HG03064 (cell line): ENCODE measurements around the gene RPS6KA2.
"Not testable (repeated sequence)": the region's sequence is repeated elsewhere in the genome, so short reads cannot be mapped to it uniquely, and the experiment has no call there.

ENCODE experiments used
- ATAC-seq: cut with Tn5 transposase; IDR thresholded peaks from one replicate; pipeline ENCODE4 v1.9.1; 2021; ENCODE audit warnings: low read depth; ENCODE audit not compliant: unreplicated experiment

RPS6KA2 gene

GRCh38 chr6:166596776-166597507 lies 30.1 kb downstream of the RPS6KA2 start:
- no peak for ATAC-seq

- no peak for ATAC-seq
Observed at GRCh38 chr6:166595949-166596348, 31.1 kb downstream of the RPS6KA2 start.

DNA sequence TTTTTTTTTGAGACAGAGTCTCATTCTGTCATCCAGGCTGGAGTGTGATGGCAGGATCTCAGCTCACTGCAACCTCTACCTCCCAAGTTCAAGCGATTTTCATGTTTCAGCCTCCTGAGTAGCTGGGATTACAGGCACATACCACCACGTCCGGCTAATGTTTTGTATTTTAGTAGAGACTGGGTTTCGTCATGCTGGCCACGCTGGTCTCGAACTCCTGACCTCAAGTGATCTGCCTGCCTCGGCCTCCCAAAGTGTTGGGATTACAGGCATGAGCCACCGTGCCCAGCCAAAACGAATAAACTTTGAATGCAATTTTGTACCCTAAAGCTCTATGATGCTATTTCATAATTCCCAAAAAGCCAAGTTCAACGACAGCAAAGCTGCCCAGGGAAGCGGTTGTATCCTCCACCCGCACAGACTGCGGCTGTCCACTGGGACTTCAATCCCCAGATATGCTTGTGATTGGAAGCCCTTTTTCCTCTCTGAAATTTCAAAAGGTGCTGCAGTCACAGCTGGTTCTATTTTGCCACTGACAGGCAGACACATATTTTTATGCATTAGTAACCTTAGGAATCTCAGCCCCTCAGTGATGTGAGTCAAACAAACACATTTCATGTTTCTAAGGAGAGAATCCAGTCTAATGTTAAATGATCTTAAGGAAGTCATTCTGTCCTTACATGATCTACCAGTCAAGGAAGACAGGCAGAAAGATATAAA lies 31.8 kb downstream of the RPS6KA2 start:
- no peak for ATAC-seq

DNA sequence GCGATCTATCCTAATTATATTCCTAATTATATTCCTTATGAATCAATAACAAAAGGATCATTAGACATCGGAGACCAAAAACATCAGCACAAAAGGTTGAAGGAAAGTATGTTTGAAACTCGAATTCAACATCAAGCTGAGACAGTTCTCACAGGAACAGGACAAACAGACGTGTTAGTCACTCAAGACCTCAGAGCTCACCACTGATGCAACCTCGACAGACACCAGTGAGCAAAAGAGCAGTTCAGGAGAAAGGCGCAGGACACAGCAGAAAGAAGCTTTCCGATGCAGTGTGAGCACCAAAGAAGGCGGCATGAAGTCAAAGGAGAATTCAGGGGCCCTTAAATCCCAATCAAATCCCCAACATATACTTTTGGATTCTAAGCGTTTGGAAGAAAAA lies 34.2 kb downstream of the RPS6KA2 start:
- no peak for ATAC-seq

DNA sequence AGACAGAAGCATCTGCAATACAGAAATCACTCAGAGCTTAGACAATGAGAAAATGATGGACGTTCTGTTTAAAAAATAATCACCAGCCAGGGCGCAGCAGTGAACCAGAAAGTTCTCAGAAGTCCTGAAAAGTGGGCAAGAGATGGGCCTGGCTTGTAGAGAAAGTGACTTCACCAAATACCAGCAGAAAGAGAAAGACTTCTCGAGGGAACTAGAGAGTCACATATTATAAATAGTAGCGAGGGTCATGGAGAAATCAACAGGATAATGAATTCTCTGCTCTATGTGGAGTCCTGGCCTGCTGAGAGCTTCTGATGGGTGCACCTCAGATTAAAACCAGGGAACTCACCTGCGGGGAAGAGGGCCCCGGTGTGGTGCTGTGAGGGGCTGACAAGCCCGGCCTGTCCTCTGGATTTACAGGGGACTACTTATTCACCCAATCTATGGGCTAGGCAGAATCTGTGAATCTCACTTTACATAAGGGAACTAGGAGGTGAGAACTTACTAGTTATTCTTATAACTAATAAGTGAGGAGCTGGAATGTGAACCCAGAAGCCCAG lies 35.0 kb downstream of the RPS6KA2 start:
- no peak for ATAC-seq

- no peak for ATAC-seq
Observed at GRCh38 chr6:166591026-166591425, 36.0 kb downstream of the RPS6KA2 start.

DNA sequence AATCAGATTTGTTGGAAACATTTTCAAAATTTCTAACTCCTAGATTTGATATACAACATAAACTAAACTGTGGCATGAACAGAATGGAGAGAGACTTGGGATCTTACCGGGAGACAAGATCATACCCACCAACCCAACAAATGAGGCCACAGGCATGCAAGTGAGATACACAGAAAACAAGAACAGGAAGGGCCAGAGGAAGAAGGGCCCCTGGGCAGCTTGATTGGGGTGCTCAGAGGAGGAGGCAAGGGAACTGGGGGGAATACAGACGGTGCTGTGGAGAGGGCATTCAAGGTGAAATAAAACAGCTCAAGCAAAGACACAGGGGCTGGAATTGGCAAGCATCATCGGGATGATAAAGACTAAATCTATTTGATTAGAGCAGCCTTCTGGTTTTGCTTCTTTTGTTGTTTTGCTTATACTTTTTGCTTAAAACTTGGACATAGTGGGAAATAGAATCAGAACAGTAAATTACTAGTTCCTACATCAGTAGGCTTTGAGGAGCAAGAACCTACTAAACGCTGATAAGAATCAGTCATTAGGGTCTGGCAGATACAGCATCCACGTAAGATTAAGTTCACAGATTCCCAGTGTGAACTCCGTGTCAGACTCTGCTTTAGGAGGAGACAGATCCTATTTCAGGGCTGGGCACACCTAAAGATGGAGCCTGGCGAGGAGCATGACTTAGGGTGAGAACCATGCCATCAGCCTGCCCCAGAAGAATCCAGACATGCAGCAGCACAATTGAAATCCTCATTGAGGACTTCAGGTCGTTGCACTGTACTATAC lies 37.1 kb downstream of the RPS6KA2 start:
- no peak for ATAC-seq

GRCh38 chr6:166589337-166589731 lies 37.7 kb downstream of the RPS6KA2 start:
- ATAC-seq, result no peak

DNA sequence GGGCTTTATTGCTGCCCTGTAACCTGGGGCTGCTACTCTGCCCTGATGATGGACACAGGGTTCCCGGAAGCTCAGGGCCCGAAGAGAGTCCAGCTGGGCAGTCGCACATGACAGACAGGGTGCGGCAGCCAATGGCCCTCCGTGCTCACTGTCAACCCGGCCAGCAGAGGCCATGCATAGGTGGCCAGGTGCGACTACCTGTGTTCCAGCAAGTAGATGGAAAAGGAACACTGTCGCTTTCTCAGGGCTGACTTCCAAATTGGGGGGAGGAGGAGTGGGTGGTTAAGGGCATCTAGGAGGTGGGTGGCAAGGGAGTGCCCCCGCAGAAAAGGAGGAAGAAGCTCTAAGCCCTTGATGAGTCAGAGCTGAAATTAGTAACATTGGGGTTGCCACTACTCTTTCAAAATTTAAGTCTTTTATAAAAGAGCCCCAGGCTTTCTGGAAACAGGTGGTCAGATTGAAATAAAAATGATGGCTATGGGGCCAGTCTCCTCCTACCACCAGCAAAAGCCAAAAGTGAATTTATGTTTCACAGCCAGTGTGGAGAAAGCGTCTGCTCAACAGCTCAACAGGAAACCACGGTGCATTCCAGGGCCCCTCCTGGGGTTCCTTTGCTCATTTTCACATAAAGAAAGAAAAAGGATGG lies 38.2 kb downstream of the RPS6KA2 start:
- no peak for ATAC-seq

DNA sequence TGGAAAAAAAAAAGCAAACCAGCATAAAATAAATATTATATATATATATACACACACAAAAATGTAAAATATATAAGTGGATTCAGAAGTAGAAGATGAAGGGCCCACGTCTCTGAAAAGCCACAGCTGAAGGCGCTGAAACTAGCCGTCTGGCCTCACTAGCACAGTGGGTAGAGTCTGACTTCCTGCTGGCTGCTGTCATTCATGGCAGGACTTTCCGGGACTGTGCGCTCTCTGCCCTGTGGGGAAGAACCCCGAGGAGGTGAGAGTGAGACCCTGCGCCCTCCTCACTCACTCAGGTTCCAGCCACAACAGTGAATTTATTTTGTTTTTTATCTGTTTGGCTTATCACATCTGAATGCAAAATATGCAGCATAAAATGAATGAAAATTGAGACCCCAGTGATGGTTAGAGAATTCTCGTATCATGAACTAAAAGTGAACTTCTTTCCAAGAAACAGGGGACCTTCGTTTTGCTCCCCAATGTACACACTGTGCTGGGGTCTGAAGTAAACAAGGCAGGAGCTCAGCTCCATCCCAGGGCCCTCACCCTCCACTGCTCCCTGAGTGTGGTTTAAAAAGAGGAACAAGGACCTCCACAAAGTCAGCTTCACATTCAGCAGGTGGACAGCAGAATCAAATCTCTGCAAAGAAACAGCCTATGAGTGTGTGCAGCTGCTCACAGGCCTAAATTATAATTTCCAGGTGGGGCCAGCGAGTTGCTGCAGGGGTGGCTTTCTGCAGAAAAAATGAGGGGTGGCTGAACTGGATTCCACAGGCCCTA lies 39.2 kb downstream of the RPS6KA2 start:
- ATAC-seq, result peak; percentile 80

DNA sequence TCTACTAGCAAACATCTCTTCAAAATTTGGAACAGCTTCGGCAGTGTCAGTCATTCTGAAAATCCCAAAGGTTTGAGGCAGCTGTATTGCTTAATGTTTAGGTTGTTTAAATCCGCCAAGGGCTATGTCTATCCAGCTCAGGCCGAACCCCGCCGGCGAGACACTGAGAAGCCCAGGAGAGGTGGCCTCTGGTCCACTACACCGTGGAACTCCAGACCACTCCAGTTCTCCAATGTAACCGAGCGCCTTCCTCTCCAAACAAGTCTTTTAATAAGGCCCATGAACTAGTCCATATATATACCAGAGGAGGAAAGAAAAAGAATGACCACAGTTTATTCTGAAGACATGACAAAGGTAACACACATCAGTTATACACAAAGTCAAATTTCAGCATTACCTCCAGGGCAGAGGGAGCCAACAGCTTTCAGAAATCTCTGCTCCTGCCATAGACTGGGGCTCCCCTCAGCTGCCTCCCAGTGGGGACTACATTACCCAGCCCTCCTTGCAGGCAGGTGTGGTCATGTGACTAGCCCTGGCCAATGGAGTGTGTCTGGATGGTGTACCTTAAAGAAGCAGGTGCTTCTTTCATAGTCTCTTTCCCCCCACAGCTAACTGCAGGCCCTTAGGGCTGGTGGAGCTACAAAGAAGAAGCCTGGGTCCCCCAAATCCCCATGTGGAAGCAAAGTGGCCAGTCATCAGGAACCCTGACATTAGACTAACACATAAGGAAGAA lies 40.5 kb downstream of the RPS6KA2 start, which contains the start of gene RAMACL:
Gene RAMACL, minus strand, starts transcription at position 255 of the 733 bp plus-strand sequence. Its CDS starts 201 bp downstream, at position 54.
- peak; percentile 58 for ATAC-seq

DNA sequence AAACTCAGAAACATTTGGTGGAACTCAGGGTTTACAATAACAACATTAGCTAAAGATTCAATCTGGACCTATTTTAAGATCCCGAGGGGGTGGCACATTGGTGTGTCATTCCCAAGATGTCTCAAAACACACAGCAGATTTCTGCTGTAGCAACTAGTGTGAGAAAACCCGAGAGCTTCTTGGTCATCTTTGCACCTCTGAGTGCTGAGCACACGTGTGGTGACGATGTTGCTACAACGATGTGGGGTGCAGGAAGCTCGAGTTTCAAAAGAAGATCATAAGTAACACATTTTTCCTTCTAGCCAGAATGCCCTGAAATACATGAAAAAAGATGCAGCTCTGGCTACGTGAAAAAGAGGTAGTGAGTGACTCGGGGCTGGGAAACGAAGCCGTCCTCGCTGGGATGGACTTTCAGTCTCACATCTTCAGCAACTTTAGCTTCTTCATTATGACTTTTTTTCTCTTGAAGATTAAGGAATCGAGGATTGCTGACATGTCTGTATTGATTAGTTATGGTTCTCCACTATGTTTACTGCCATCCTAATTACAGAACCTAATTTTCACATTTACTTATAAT lies 42.1 kb downstream of the RPS6KA2 start:
- no peak for ATAC-seq

GRCh38 chr6:166584155-166584554 lies 42.9 kb downstream of the RPS6KA2 start:
- ATAC-seq, result no peak

- no peak for ATAC-seq
Observed at GRCh38 chr6:166583230-166583965, 43.7 kb downstream of the RPS6KA2 start.

- no peak for ATAC-seq
Observed at GRCh38 chr6:166582258-166582657, 44.8 kb downstream of the RPS6KA2 start.

DNA sequence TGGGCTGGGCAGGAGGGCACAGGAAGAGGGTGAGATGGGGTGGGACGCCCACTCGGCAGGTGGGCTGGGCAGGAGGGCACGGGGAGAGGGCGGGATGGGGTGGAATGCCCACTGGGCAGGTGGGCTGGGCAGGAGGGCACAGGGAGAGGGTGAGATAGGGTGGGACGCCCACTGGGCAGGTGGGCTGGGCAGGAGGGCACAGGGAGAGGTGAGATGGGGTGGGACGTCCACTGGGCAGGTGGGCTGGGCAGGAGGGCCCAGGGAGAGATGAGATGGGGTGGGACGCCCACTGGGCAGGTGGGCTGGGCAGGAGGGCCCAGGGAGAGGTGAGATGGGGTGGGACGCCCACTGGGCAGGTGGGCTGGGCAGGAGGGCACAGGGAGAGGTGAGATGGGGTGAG lies 45.2 kb downstream of the RPS6KA2 start:
- not testable (repeated sequence) for ATAC-seq

DNA sequence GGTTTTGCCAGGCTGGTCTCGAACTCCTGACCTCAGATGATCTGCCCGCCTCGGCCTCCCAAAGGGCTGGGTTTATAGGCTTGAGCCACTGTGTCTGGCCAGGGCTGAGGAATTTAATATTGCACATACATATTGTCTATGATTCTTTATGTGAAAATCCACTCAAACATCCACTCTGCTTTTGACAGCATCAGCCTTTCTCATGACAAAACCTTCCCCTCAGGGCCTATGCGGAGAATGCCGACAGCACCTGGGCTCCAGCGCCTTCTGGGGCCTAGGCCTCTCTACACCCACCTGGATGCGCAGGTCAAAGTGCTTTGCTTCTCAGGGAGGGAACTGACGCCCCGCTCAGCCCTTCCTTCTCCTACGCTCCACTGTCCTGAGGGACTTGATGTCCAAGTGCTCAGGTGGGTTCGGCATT lies 46.0 kb downstream of the RPS6KA2 start:
- ATAC-seq, result no peak
